Epithelial cell of esophagus (primary cell): ENCODE measurements around the gene DDX17.

Experiments used
- DNase-seq: peaks from one replicate; pipeline ENCODE4 v3.0.0; 2010; ENCODE audit warnings: low read depth
- H3K4me3 ChIP-seq: 2 replicates; pipeline ENCODE4 v1.5.1; 2011; ENCODE audit warnings: mild to moderate bottlenecking, low read length, control low read depth
- CTCF ChIP-seq: IDR thresholded peaks from 2 replicates; pipeline ENCODE4 v1.5.1; 2011; ENCODE audit warnings: low read depth, mild to moderate bottlenecking, low read length, control low read depth, inconsistent platforms; ENCODE audit not compliant: insufficient read depth; ENCODE audit errors: missing control alignments

The DDX17 gene

GRCh38 chr22:38440747-38441350 lies 65.3 kb downstream of the DDX17 start:
- no peak overlapping the region for H3K4me3 ChIP-seq
- no peak for TF ChIP-seq CTCF
- no peak for DNase-seq

- TF ChIP-seq CTCF = no peak
- no peak overlapping the region for H3K4me3 ChIP-seq
- peak; percentile 42 for DNase-seq
Observed at GRCh38 chr22:38437416-38437815, 68.7 kb downstream of the DDX17 start.

GRCh38 chr22:38436629-38437395 lies 69.3 kb downstream of the DDX17 start:
- no peak overlapping the region for H3K4me3 ChIP-seq
- TF ChIP-seq CTCF = no peak
- no peak for DNase-seq

- no peak overlapping the region for H3K4me3 ChIP-seq
- TF ChIP-seq CTCF = no peak
- no peak for DNase-seq
Observed at GRCh38 chr22:38435965-38436364, 70.1 kb downstream of the DDX17 start.

- DNase-seq = no peak
- no peak overlapping the region for H3K4me3 ChIP-seq
- TF ChIP-seq CTCF = no peak
Observed at GRCh38 chr22:38435010-38435409, 71.1 kb downstream of the DDX17 start.

- TF ChIP-seq CTCF = no peak
Observed at GRCh38 chr22:38433871-38434270, 72.2 kb downstream of the DDX17 start.

More at GRCh38 chr22:38433871-38434270, 72.2 kb downstream of the DDX17 start:
- no peak for DNase-seq
- no peak overlapping the region for H3K4me3 ChIP-seq
